Esophagus mucosa (tissue), 1 donor: ENCODE results near the gene GAL3ST3. TPM values are rescaled to one million over a fixed set of nuclear protein-coding genes. Genes with fewer than 3 reads are reported as not detected.
"Not testable (repeated sequence)": the region's sequence is repeated elsewhere in the genome, so short reads cannot be mapped to it uniquely, and the experiment has no call there.

Source experiments
- ATAC-seq: fragments of 200-7000 bp; cut with Tn5 transposase; one replicate; pipeline ENCODE4 v1.9.1; 2020
- total RNA-seq: library from RNA; stranded (reverse); gene quantifications from one replicate; pipeline ENCODE4 v1.2.4, GENCODE V29; 2023
- donor health status: DM: yes; HTN: yes; CAD: no.

Gene GAL3ST3, protein sequence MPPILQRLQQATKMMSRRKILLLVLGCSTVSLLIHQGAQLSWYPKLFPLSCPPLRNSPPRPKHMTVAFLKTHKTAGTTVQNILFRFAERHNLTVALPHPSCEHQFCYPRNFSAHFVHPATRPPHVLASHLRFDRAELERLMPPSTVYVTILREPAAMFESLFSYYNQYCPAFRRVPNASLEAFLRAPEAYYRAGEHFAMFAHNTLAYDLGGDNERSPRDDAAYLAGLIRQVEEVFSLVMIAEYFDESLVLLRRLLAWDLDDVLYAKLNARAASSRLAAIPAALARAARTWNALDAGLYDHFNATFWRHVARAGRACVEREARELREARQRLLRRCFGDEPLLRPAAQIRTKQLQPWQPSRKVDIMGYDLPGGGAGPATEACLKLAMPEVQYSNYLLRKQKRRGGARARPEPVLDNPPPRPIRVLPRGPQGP
- total RNA-seq = not detected

DNA sequence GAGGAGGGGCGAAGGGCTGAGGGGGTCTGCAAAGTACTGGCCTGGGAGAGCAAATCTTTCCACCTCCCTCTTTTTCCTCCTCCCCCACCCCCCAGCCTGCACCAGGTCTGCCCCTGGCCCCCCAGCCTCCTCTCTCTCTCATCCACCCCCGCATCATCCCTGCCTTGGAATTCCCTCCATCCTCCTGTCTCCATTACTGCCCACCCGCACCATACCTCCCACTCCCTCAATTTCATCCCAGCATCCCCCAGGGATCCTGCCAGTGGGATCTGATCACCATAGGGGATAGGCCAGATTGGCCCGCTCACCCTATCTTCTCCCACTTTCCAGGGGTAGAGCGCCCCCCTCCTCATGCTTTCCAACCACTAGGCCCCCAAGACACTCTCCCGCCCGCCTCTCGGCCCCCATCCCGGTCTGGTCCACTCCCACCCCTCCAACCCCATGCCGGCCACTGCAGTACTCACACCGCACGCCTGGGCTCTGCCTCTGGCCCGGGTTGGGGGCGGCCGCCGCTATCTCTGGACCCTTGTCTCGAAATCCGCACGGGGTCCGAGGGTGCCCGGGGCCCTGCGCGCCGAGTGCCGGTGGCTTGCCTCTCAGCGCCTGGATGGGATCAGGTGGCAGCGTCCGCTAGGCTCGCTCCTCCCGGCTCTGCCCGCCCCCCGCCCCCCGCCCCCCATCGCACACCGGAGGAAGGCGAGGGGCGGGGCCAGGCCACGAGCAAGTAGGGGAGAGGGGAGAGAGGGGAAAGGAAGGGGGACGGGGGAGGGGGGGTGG is at the start of gene GAL3ST3:
Gene GAL3ST3 (minus strand): TSS at position 615 of the 777 bp plus-strand sequence. CDS start 3,746 bp downstream, outside the sequence.
- ATAC-seq = no peak

DNA sequence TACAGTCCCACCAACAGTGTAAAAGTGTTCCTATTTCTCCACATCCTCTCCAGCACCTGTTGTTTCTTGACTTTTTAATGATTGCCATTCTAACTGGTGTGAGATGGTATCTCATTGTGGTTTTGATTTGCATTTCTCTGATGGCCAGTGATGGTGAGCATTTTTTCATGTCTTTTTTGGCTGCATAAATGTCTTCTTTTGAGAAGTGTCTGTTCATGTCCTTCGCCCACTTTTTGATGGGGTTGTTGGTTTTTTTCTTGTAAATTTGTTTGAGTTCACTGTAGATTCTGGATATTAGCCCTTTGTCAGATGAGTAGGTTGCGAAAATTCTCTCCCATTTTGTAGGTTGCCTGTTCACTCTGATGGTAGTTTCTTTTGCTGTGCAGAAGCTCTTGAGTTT is 43.2 kb upstream of the GAL3ST3 start:
- ATAC-seq = not testable (repeated sequence)

DNA sequence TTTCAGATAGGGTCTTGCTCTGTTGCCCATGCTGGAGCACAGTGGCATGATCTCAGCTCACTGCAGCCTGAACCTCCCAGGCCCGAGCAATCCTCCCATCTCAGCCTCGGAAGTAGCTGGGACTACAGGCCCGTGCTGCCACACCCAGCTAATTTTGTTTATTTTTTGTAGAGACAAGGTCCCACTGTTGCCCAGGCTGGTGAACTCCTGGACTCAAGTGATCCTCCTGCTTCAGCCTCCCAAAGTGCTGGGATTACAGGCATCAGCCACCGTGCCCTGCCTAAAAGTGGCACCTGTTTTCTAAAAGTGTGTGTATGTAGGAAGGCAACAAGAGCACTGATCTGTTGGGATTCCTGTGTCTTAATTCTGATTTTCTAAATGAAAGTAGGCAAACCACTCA is 41.3 kb upstream of the GAL3ST3 start:
- no peak for ATAC-seq

- ATAC-seq = no peak
Observed at GRCh38 chr11:66089067-66089466, 40.1 kb upstream of the GAL3ST3 start.

GRCh38 chr11:66087148-66087908 is 38.4 kb upstream of the GAL3ST3 start:
- ATAC-seq = peak; percentile 25

DNA sequence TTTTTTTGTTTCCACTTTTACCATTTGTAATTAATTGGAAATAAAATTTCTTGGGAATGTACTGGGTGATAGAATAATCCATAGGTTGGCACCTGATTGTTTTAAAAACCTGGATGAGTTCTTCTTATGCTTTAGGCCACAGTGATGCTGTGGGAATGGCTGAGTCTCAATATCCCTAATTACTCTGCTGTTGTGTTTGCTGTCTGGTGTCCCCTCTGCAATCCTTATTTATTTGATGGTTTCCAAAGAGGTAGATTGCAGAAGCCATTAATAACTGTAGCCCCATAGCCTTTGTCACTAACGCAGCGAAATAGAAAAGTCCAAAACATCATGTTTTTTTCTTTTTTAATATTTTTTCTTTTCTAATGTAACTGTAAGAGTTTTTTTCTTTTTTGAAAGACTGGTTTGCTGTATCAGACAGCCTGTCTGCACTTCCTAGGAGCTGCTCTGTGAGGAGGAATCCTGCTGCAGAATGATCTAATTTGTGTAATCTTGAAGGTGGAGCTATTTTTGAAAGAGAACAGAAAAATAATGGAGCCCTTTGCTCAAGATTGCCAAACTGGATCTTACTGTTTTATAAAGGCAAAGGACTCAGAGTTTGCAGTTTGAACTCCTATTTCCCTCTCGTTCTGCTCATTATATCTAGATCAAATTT is 36.0 kb upstream of the GAL3ST3 start:
- no peak for ATAC-seq

GRCh38 chr11:66083767-66084166 is 34.8 kb upstream of the GAL3ST3 start:
- ATAC-seq = no peak

- no peak for ATAC-seq
Observed at GRCh38 chr11:66082946-66083698, 34.2 kb upstream of the GAL3ST3 start.

DNA sequence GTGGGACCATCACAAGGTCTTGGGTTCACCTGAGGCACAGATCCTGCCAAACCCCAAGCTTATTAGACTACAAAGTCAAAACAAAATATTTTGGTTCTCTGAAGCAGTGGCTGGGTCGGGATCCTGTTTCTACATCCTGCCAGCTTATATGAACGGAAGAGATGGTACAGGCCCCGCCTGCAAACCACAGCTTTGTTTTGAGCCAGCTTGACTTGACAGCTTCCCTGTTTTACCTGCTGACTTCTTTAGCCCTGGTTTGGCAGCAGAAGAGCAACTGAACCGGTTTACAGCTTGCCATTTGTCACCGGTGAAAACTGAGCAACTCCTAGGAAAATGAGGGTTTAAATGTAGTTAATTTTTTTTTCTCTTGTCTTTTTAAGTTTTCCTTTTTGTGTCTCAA is 32.5 kb upstream of the GAL3ST3 start:
- ATAC-seq = peak; percentile 90

DNA sequence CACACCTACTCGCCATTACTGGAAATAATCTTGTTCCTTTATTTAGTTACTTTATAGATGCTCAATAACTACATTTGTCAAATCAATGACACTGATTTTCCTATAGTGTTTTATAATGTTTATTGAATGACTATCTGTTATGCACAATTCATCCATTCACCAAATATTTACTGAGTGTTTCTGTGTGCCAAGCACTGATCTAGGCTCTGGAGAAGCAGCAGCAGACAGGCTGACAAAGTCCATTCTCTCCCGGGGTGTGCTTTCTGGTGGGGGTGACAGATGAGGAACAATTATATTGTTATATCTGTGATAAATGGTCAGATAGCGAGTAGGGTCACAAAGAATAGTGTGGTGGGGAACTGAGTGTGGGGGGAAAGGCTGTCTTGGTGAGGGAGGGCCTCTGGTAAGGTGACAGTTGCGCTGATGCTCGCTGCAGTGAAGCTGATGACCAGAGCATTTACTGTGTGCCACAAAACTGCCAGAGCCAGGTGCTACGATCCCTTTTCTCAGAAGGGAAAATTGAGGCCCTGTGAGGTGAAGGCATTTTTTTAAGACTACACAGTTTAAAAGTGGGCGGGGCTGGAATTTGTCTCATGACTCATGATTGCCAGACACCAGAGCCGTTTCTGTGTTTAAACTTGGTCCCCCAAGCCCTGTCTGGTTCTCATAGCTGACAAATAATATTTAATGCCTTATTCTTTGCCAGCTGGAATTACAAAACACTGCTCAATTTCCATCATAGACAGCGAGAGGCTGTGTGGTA is 31.3 kb upstream of the GAL3ST3 start:
- peak; percentile 73 for ATAC-seq

- ATAC-seq = not testable (repeated sequence)
Observed at GRCh38 chr11:66078949-66079348, 30.0 kb upstream of the GAL3ST3 start.

GRCh38 chr11:66077927-66078326 is 29.0 kb upstream of the GAL3ST3 start:
- no peak for ATAC-seq

DNA sequence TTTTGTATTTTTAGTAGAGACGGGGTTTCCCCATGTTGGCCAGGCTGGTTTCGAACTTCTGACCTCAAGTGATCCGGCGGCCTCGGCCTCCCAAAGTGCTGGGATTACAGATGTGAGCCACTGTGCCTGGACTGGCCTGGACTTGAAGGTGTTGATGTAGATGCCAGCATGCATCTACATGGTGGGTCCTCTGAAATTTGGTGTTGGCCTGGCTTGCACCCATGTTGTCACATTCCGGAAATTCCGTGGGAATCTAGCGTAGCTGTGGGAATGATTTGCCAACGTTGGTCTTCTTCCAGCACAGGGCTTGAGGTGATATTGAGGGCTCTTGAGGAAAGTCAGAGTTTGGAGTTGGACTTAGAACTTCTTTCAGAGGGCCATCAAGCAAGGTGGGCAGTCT is 27.6 kb upstream of the GAL3ST3 start:
- no peak for ATAC-seq

DNA sequence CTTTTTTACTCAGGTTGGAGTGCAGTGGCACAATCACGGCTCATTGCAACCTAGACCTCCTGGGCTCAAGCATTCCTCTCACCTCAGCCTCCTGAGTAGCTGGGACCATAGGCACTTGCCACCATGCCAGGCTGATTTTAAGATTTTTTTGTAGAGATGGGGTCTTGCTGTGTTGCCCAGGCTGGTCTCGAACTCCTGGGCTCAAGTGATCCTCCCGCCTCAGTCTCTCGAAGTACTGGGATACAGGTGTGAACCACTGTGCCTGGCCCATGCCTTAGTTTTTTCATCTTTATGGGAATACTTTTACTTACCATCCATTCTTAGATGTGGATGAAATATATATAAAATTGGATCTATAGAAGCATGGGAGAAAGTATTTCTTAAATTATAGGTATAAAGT is 26.3 kb upstream of the GAL3ST3 start:
- ATAC-seq = no peak

- no peak for ATAC-seq
Observed at GRCh38 chr11:66073669-66074068, 24.7 kb upstream of the GAL3ST3 start.

DNA sequence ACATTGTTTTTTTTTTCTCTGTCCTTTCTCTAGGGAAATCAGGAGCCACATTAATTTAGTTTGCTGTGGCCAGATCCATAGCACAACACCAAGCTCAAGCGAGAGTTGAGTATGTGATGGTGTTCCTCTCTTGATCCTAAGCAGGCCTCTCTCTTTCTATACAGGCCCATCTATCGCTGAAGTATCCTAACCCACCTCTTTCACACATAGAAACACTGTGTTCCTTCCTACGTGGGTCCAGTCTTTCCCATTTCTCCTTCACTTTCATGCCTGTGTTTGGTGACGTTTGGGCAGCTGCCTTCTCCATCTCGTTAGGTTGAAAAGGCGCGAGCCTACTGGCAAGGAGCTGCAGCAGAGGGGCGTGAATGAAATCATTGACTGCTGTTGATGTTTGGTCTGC is 23.6 kb upstream of the GAL3ST3 start:
- ATAC-seq = no peak

- no peak for ATAC-seq
Observed at GRCh38 chr11:66072081-66072480, 23.1 kb upstream of the GAL3ST3 start.

DNA sequence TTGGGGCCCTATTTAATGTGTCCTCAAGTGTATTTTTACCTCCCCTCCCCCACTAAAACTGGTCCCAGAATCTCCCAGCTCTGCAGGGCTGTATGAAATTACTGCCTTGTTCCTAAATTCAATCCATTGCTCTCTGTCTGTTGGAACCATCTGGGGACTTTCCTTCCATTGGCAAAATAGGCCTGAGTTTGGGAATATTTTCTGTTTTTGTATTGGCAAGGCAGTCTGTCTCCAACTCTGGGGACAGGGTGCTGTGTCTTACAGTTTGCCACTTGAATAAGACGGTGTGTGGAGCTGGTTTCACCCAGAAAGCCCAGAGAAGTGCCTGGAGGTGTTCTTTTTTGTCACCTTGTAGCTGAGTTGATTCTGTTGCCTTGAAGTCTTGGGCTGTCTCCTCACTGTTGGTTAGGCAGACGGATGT is 22.4 kb upstream of the GAL3ST3 start:
- ATAC-seq = no peak

DNA sequence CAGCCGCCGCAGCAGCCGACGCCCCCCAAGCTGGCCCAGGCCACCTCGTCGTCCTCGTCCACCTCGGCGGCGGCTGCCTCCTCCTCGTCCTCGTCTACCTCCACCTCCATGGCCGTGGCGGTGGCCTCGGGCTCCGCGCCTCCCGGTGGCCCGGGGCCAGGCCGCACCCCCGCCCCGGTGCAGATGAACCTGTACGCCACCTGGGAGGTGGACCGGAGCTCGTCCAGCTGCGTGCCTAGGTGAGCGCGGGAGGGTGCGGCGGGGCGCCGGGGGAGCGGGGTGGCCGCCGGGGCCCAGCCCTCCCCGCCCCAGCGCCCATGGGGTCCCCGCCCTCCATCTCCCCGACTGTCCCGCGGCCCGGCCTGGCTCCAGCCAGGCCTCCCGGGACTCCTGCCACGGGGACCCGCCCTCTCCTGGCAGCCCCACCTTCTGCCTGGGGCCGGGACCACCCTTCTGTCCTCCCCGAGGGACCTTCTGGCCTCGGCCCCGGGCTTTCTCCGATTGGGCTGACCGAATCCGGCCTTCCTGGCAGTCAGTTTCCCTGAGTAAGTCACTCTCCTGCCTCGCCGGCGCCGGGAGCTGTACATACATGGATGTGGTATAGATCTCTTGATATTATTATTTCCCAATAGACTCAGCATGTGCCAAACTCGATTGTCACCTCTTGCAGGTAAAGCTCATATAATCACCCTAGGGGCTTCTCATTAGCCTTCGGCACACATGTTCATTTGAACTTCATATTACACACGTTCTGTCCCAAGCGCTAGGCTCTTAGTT is 21.8 kb upstream of the GAL3ST3 start:
- ATAC-seq = peak; percentile 43
